CD4-positive, alpha-beta T cell treated with Interleukin-21 for 1 hour (primary cell): ENCODE data around the gene LAMB4.
"Not testable (repeated sequence)": the region's sequence is repeated elsewhere in the genome, so short reads cannot be mapped to it uniquely, and the experiment has no call there.

Experiments
- DNase-seq: peaks from one replicate; pipeline ENCODE4 v3.0.0-alpha.2; 2020

Gene LAMB4

GRCh38 chr7:108038986-108039385 is 91.2 kb downstream of the LAMB4 start:
- DNase-seq: no peak

- DNase-seq: no peak
These were observed 92.4 kb downstream of the LAMB4 start for GRCh38 chr7:108037741-108038140.

- no peak for DNase-seq
These were observed 93.0 kb downstream of the LAMB4 start for GRCh38 chr7:108037140-108037539.

- DNase-seq: no peak
These were observed 95.6 kb downstream of the LAMB4 start for GRCh38 chr7:108034586-108034985.

- DNase-seq: no peak
These were observed 96.2 kb downstream of the LAMB4 start for GRCh38 chr7:108033776-108034497.

GRCh38 chr7:108033309-108033708 is 96.9 kb downstream of the LAMB4 start:
- DNase-seq: not testable (repeated sequence)

- no peak for DNase-seq
These were observed 99.6 kb downstream of the LAMB4 start for GRCh38 chr7:108030516-108030915.

GRCh38 chr7:108029034-108029433 is 101.1 kb downstream of the LAMB4 start:
- DNase-seq: no peak

- no peak for DNase-seq
These were observed 102.0 kb downstream of the LAMB4 start for GRCh38 chr7:108028111-108028510.

- DNase-seq: no peak
These were observed 102.9 kb downstream of the LAMB4 start for GRCh38 chr7:108027239-108027638.

GRCh38 chr7:108026647-108027046 is 103.5 kb downstream of the LAMB4 start:
- no peak for DNase-seq

GRCh38 chr7:108026116-108026515 is 104.0 kb downstream of the LAMB4 start:
- no peak for DNase-seq

GRCh38 chr7:108024538-108024937 is 105.6 kb downstream of the LAMB4 start:
- DNase-seq: no peak

- no peak for DNase-seq
These were observed 109.6 kb downstream of the LAMB4 start for GRCh38 chr7:108020585-108020984.

- DNase-seq: no peak
These were observed 111.5 kb downstream of the LAMB4 start for GRCh38 chr7:108018668-108019067.

GRCh38 chr7:108017776-108018151 is 112.4 kb downstream of the LAMB4 start:
- no peak for DNase-seq

GRCh38 chr7:108016841-108017775 is 113.1 kb downstream of the LAMB4 start:
- no peak for DNase-seq

- DNase-seq: no peak
These were observed 114.4 kb downstream of the LAMB4 start for GRCh38 chr7:108015740-108016139.

GRCh38 chr7:108014747-108015682 is 115.1 kb downstream of the LAMB4 start:
- no peak for DNase-seq

- DNase-seq: no peak
These were observed 115.9 kb downstream of the LAMB4 start for GRCh38 chr7:108014215-108014614.

- no peak for DNase-seq
These were observed 117.4 kb downstream of the LAMB4 start for GRCh38 chr7:108012499-108013430.

- no peak for DNase-seq
These were observed 119.8 kb downstream of the LAMB4 start for GRCh38 chr7:108010377-108010776.
